HG03442 (cell line): Measurements from ENCODE around the gene MROH2A.
"Not testable (repeated sequence)": the region's sequence is repeated elsewhere in the genome, so short reads cannot be mapped to it uniquely, and the experiment has no call there.

ENCODE experiments used
- ATAC-seq: cut with Tn5 transposase; IDR thresholded peaks from one replicate; pipeline ENCODE4 v1.9.1; 2021; ENCODE audit warnings: mild to moderate bottlenecking, moderate library complexity; ENCODE audit not compliant: unreplicated experiment

The MROH2A gene

GRCh38 chr2:233778030-233778429, at the start of gene MROH2A:
TSS of gene MROH2A (plus strand) at chr2:233778330. CDS start at chr2:233779359, 1,029 bp downstream.
- no peak for ATAC-seq

- ATAC-seq: no peak
Measured at GRCh38 chr2:233728723-233729301, 49.3 kb upstream of the MROH2A start, which contains the start of gene UGT1A3. TSS of gene UGT1A3 (plus strand) at chr2:233729042. CDS start at chr2:233729127, 85 bp downstream.

- not testable (repeated sequence) for ATAC-seq
Measured at GRCh38 chr2:233736868-233737653, 41.1 kb upstream of the MROH2A start.

GRCh38 chr2:233740870-233741269, 37.3 kb upstream of the MROH2A start:
- ATAC-seq: no peak

GRCh38 chr2:233743464-233744259, 34.5 kb upstream of the MROH2A start:
- ATAC-seq: no peak

GRCh38 chr2:233745073-233745755, 32.9 kb upstream of the MROH2A start:
- no peak for ATAC-seq

- ATAC-seq: not testable (repeated sequence)
Measured at GRCh38 chr2:233745838-233746237, 32.3 kb upstream of the MROH2A start.

- ATAC-seq: no peak
Measured at GRCh38 chr2:233746475-233747282, 31.5 kb upstream of the MROH2A start.

- ATAC-seq: no peak
Measured at GRCh38 chr2:233747283-233747544, 30.9 kb upstream of the MROH2A start.

GRCh38 chr2:233750689-233751088, 27.4 kb upstream of the MROH2A start:
- ATAC-seq: not testable (repeated sequence)

- not testable (repeated sequence) for ATAC-seq
Measured at GRCh38 chr2:233751212-233752009, 26.7 kb upstream of the MROH2A start.

GRCh38 chr2:233754872-233755611, 23.1 kb upstream of the MROH2A start:
- ATAC-seq: no peak

- no peak for ATAC-seq
Measured at GRCh38 chr2:233756429-233757081, 21.6 kb upstream of the MROH2A start.

- ATAC-seq: no peak
Measured at GRCh38 chr2:233758141-233758540, 20.0 kb upstream of the MROH2A start.

GRCh38 chr2:233758849-233759248, 19.3 kb upstream of the MROH2A start:
- ATAC-seq: no peak

- no peak for ATAC-seq
Measured at GRCh38 chr2:233760043-233760442, 18.1 kb upstream of the MROH2A start, which contains the start of gene UGT1A1. TSS of gene UGT1A1 (plus strand) at chr2:233760270. CDS start at chr2:233760288, 18 bp downstream.

- no peak for ATAC-seq
Measured at GRCh38 chr2:233761040-233761769, 16.9 kb upstream of the MROH2A start.

- no peak for ATAC-seq
Measured at GRCh38 chr2:233764264-233764663, 13.9 kb upstream of the MROH2A start.
